Testis (tissue), 2 donors: ENCODE measurements around the gene MIER2.

Source experiments
- CTCF ChIP-seq, 3 experiments: fragments of 450-650 bp in 2 of 3; fragments of 200-600 bp in 1 of 3; sonication (generic) in 1 of 3; IDR thresholded peaks; one replicate each; pipeline ENCODE4 v1.5.1; 2016 to 2019; ENCODE audit warnings: antibody characterized with exemption in 3 of 3, mild to moderate bottlenecking in 2 of 3, moderate library complexity in 1 of 3
- POLR2A ChIP-seq: fragments of 450-650 bp; IDR thresholded peaks from one replicate; pipeline ENCODE4 v1.6.1; 2017; ENCODE audit warnings: antibody characterized with exemption, mild to moderate bottlenecking, moderate library complexity

GRCh38 chr19:308471-309205 is 36.0 kb downstream of the MIER2 start:
- TF ChIP-seq CTCF (IDR thresholded peaks at IDR 0.05): no peak
- no peak for TF ChIP-seq POLR2A
